ENCODE measurements around the gene CNNM2.
A peak's percentile ranks its signal among the peaks of the same experiment; 100 is the strongest.
"Not testable (repeated sequence)": the region's sequence is repeated elsewhere in the genome, so short reads cannot be mapped to it uniquely, and the experiment has no call there.

Gene CNNM2

GRCh38 chr10:102919246-102919959 lies 1.3 kb downstream of the CNNM2 start:
- no peaks in the 10 kb centered on the region for H3K36me3 Mint-ChIP-seq (ENCODE audit: low read depth)
- peaks cover 54% of the 10 kb centered on the region for H3K4me1 Mint-ChIP-seq
- peak overlapping the region; percentile 94 to 95 (median 95) for H3K4me3 Mint-ChIP-seq
- TF ChIP-seq CTCF (IDR thresholded peaks at IDR 0.05; ENCODE audit: unreplicated experiment in 3 of 3): no peak
- no peaks in the 10 kb centered on the region for H3K9me3 Mint-ChIP-seq
- H3K27ac Mint-ChIP-seq: no peak overlapping the region
- peaks cover 19% of the 10 kb centered on the region for H3K27me3 Mint-ChIP-seq (ENCODE audit: low read depth)

- Mint-ChIP-seq H3K9me3 (no peaks in the 10 kb centered on the region), H3K4me3 (peak overlapping the region; percentile 94 to 95 (median 95)), H3K36me3 (ENCODE audit: low read depth) (no peaks in the 10 kb centered on the region), H3K27ac (peak overlapping the region in 2 of 3 experiments; percentile 34 to 53), H3K27me3 (ENCODE audit: low read depth) (peaks cover 19% of the 10 kb centered on the region), H3K4me1 (peaks cover 54% of the 10 kb centered on the region)
- TF ChIP-seq CTCF (IDR thresholded peaks at IDR 0.05; ENCODE audit: unreplicated experiment in 3 of 3): no peak
Observed at GRCh38 chr10:102919992-102920739, 2.1 kb downstream of the CNNM2 start.

GRCh38 chr10:102923601-102924000 lies 5.5 kb downstream of the CNNM2 start:
- H3K27ac Mint-ChIP-seq: no peak overlapping the region

GRCh38 chr10:102926842-102927241 lies 8.7 kb downstream of the CNNM2 start:
- H3K4me3 Mint-ChIP-seq: no peak overlapping the region
- peaks cover 20% of the 10 kb centered on the region for H3K4me1 Mint-ChIP-seq
- H3K9me3 Mint-ChIP-seq: peaks cover 17% of the 10 kb centered on the region
- H3K27ac Mint-ChIP-seq: no peak overlapping the region
- no peak for TF ChIP-seq CTCF (IDR thresholded peaks at IDR 0.05; ENCODE audit: unreplicated experiment in 3 of 3)
- H3K27me3 Mint-ChIP-seq (ENCODE audit: low read depth): no peaks in the 10 kb centered on the region
- peaks cover 27% of the 10 kb centered on the region for H3K36me3 Mint-ChIP-seq (ENCODE audit: low read depth)

More at GRCh38 chr10:102923601-102924000, 5.5 kb downstream of the CNNM2 start:
- H3K36me3 Mint-ChIP-seq (ENCODE audit: low read depth): peaks cover 9% of the 10 kb centered on the region
- peak overlapping the region in 1 of 3 experiments; percentile 28 for H3K4me3 Mint-ChIP-seq
- H3K4me1 Mint-ChIP-seq: peaks cover 48% of the 10 kb centered on the region
- H3K27me3 Mint-ChIP-seq (ENCODE audit: low read depth): peaks cover 16% of the 10 kb centered on the region
- no peak for TF ChIP-seq CTCF (IDR thresholded peaks at IDR 0.05; ENCODE audit: unreplicated experiment in 3 of 3)
- peaks cover 3% of the 10 kb centered on the region for H3K9me3 Mint-ChIP-seq

- TF ChIP-seq CTCF (IDR thresholded peaks at IDR 0.05; ENCODE audit: unreplicated experiment in 3 of 3): no peak
- H3K4me1 Mint-ChIP-seq: peaks cover 14% of the 10 kb centered on the region
- H3K4me3 Mint-ChIP-seq: no peak overlapping the region
- peaks cover 20% of the 10 kb centered on the region for H3K9me3 Mint-ChIP-seq
- H3K27ac Mint-ChIP-seq: no peak overlapping the region
- H3K27me3 Mint-ChIP-seq (ENCODE audit: low read depth): no peaks in the 10 kb centered on the region
- H3K36me3 Mint-ChIP-seq (ENCODE audit: low read depth): peaks cover 30% of the 10 kb centered on the region
Observed at GRCh38 chr10:102927311-102928010, 9.4 kb downstream of the CNNM2 start.

GRCh38 chr10:102928442-102928841 lies 10.3 kb downstream of the CNNM2 start:
- not testable (repeated sequence) for H3K4me3 Mint-ChIP-seq; H3K27ac Mint-ChIP-seq; H3K27me3 Mint-ChIP-seq (ENCODE audit: low read depth); H3K4me1 Mint-ChIP-seq
- H3K9me3 Mint-ChIP-seq: peaks cover 25% of the 10 kb centered on the region
- peaks cover 34% of the 10 kb centered on the region for H3K36me3 Mint-ChIP-seq (ENCODE audit: low read depth)

Measured in nephron (organoid).